ENCODE data around the gene SEC61A2.
"Not testable (repeated sequence)": the region's sequence is repeated elsewhere in the genome, so short reads cannot be mapped to it uniquely, and the experiment has no call there.

SEC61A2 gene

GRCh38 chr10:12129222-12130111 is at the start of gene SEC61A2:
TSS of gene SEC61A2 (plus strand) at chr10:12129677. CDS start at chr10:12129788, 111 bp downstream.
- DNase-seq = peak; percentile 96

- no peak for DNase-seq
These were observed 48.0 kb upstream of the SEC61A2 start for GRCh38 chr10:12081470-12081869.

- no peak for DNase-seq
These were observed 47.5 kb upstream of the SEC61A2 start for GRCh38 chr10:12081879-12082557.

- DNase-seq = no peak
These were observed 40.6 kb upstream of the SEC61A2 start for GRCh38 chr10:12088919-12089318.

GRCh38 chr10:12091421-12091820 is 38.1 kb upstream of the SEC61A2 start:
- DNase-seq = no peak

- DNase-seq = not testable (repeated sequence)
These were observed 32.1 kb upstream of the SEC61A2 start for GRCh38 chr10:12097361-12097760.

- DNase-seq = no peak
These were observed 31.7 kb upstream of the SEC61A2 start for GRCh38 chr10:12097791-12098190.

- no peak for DNase-seq
These were observed 30.5 kb upstream of the SEC61A2 start for GRCh38 chr10:12098966-12099365.

- DNase-seq = no peak
These were observed 25.7 kb upstream of the SEC61A2 start for GRCh38 chr10:12103802-12104201.

GRCh38 chr10:12107781-12108180 is 21.7 kb upstream of the SEC61A2 start:
- no peak for DNase-seq

GRCh38 chr10:12109286-12109685 is 20.2 kb upstream of the SEC61A2 start:
- DNase-seq = no peak

GRCh38 chr10:12111528-12111927 is 17.9 kb upstream of the SEC61A2 start:
- no peak for DNase-seq

- no peak for DNase-seq
These were observed 15.8 kb upstream of the SEC61A2 start for GRCh38 chr10:12113627-12114026.

- DNase-seq = no peak
These were observed 7.8 kb upstream of the SEC61A2 start for GRCh38 chr10:12121673-12122072.

- peak; percentile 67 for DNase-seq
These were observed 878 bp downstream of the SEC61A2 start for GRCh38 chr10:12130237-12130872.

GRCh38 chr10:12135631-12136030 is 6.2 kb downstream of the SEC61A2 start:
- no peak for DNase-seq

- DNase-seq = no peak
These were observed 10.6 kb downstream of the SEC61A2 start for GRCh38 chr10:12140038-12140437.

- DNase-seq = no peak
These were observed 15.1 kb downstream of the SEC61A2 start for GRCh38 chr10:12144538-12144937.

GRCh38 chr10:12150163-12150562 is 20.7 kb downstream of the SEC61A2 start:
- no peak for DNase-seq

GRCh38 chr10:12154516-12154915 is 25.0 kb downstream of the SEC61A2 start:
- no peak for DNase-seq

- DNase-seq = no peak
These were observed 27.1 kb downstream of the SEC61A2 start for GRCh38 chr10:12156367-12157123.

GRCh38 chr10:12158111-12158510 is 28.6 kb downstream of the SEC61A2 start:
- no peak for DNase-seq

- no peak for DNase-seq
These were observed 31.2 kb downstream of the SEC61A2 start for GRCh38 chr10:12160664-12161063.
